Ishikawa (cell line): Measurements from ENCODE around the gene TDP1.

Experiments
- CEBPB ChIP-seq: IDR thresholded peaks from 2 replicates; pipeline ENCODE4 v1.6.1; 2012
- CREB1 ChIP-seq: IDR thresholded peaks from 2 replicates; pipeline ENCODE4 v1.6.1; 2012; ENCODE audit warnings: low read depth
- EGR1 ChIP-seq: IDR thresholded peaks from 2 replicates; pipeline ENCODE4 v1.6.1; 2012
- EP300 ChIP-seq: IDR thresholded peaks from 2 replicates; pipeline ENCODE4 v1.6.1; 2012; ENCODE audit warnings: borderline replicate concordance
- FOXM1 ChIP-seq: IDR thresholded peaks from 2 replicates; pipeline ENCODE4 v1.6.1; 2012; ENCODE audit warnings: low read depth, borderline replicate concordance
- NFIC ChIP-seq: IDR thresholded peaks from 2 replicates; pipeline ENCODE4 v1.6.1; 2012
- RAD21 ChIP-seq: IDR thresholded peaks from 2 replicates; pipeline ENCODE4 v1.6.1; 2012; ENCODE audit warnings: low read depth
- TAF1 ChIP-seq: IDR thresholded peaks from 2 replicates; pipeline ENCODE4 v1.6.1; 2012; ENCODE audit warnings: low read depth, mild to moderate bottlenecking
- TCF12 ChIP-seq: IDR thresholded peaks from 2 replicates; pipeline ENCODE4 v1.6.1; 2012; ENCODE audit warnings: low read depth
- TEAD4 ChIP-seq: IDR thresholded peaks from 2 replicates; pipeline ENCODE4 v1.6.1; 2012
- YY1 ChIP-seq: IDR thresholded peaks from 2 replicates; pipeline ENCODE4 v1.6.1; 2012; ENCODE audit warnings: low read depth
- ZBTB7A ChIP-seq: IDR thresholded peaks from 2 replicates; pipeline ENCODE4 v1.6.1; 2012; ENCODE audit warnings: low read depth
- TF ChIP-seq, protein P1 (sequence below): IDR thresholded peaks from 2 replicates; pipeline ENCODE4 v1.6.1; 2012
- TF ChIP-seq, protein P2 (sequence below): IDR thresholded peaks from 2 replicates; pipeline ENCODE4 v1.6.1; 2012
- TF ChIP-seq, protein P3 (sequence below): IDR thresholded peaks from 2 replicates; pipeline ENCODE4 v1.6.1; 2012; ENCODE audit warnings: low read depth, mild to moderate bottlenecking

TDP1 gene

DNA sequence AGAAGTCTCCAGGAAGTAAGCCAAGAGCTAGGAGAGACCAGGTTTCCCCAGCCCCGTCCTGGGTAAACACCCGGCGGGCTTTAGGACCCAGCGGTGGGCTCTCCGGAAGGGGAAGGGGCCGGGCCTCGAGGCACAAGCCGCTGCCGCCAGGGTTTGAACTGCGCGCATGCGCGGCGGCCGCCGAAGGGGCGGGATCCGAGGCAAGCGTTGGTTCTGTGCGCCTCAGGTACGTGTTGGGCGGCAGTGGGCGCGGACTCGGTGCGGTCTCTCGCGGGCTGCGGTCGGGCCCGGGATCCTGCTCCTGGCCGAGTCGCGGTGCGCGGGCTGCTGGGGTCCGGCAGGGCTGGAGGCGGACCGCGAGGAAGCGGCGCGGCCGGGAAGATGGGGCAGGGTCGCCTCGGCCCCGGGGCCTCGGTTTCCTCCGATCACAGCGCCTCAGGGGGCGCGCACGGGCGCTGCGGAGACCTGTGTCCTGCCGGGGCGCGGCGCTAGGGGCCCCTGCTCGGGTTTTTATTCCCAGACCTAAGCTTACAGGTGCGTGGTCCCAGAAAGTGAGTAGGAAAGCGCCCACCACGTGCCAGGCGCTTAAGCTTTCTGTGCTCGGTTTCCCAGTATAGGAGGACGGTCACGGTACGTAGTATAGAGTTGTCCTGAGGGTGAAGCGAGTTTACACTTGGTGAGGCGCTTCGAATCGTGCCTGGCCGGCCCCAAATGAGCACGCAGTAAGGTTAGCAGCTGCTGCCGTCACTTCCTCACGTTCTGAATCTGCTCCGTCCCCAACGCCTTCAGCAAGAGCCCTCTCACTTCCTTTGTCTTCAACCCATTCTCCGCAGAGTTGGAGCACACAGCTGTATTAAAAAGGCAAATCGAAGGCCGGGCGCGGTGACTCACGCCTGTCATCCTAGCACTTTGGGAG is at the start of gene TDP1:
Gene TDP1 (plus strand): TSS at position 183 of the 916 bp plus-strand sequence. CDS start 7,188 bp downstream, outside the sequence.
- no peak for TF ChIP-seq YY1
- no peak for TF ChIP-seq TEAD4
- TF ChIP-seq, protein P1, sequence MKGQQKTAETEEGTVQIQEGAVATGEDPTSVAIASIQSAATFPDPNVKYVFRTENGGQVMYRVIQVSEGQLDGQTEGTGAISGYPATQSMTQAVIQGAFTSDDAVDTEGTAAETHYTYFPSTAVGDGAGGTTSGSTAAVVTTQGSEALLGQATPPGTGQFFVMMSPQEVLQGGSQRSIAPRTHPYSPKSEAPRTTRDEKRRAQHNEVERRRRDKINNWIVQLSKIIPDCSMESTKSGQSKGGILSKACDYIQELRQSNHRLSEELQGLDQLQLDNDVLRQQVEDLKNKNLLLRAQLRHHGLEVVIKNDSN = no peak
- TF ChIP-seq TCF12 = no peak
- peak; percentile 73; the same call in 1 of the 2 replicates for TF ChIP-seq TAF1
- TF ChIP-seq ZBTB7A = no peak
- TF ChIP-seq, protein P2, sequence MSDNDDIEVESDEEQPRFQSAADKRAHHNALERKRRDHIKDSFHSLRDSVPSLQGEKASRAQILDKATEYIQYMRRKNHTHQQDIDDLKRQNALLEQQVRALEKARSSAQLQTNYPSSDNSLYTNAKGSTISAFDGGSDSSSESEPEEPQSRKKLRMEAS = peak; percentile 76
- TF ChIP-seq EP300 = no peak
- no peak; the same call in 1 of the 2 replicates for TF ChIP-seq CREB1
- TF ChIP-seq, protein P3, sequence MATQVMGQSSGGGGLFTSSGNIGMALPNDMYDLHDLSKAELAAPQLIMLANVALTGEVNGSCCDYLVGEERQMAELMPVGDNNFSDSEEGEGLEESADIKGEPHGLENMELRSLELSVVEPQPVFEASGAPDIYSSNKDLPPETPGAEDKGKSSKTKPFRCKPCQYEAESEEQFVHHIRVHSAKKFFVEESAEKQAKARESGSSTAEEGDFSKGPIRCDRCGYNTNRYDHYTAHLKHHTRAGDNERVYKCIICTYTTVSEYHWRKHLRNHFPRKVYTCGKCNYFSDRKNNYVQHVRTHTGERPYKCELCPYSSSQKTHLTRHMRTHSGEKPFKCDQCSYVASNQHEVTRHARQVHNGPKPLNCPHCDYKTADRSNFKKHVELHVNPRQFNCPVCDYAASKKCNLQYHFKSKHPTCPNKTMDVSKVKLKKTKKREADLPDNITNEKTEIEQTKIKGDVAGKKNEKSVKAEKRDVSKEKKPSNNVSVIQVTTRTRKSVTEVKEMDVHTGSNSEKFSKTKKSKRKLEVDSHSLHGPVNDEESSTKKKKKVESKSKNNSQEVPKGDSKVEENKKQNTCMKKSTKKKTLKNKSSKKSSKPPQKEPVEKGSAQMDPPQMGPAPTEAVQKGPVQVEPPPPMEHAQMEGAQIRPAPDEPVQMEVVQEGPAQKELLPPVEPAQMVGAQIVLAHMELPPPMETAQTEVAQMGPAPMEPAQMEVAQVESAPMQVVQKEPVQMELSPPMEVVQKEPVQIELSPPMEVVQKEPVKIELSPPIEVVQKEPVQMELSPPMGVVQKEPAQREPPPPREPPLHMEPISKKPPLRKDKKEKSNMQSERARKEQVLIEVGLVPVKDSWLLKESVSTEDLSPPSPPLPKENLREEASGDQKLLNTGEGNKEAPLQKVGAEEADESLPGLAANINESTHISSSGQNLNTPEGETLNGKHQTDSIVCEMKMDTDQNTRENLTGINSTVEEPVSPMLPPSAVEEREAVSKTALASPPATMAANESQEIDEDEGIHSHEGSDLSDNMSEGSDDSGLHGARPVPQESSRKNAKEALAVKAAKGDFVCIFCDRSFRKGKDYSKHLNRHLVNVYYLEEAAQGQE = no peak
- TF ChIP-seq RAD21 = no peak
- TF ChIP-seq EGR1 = no peak
- no peak; the same call in 1 of the 2 replicates for TF ChIP-seq FOXM1

DNA sequence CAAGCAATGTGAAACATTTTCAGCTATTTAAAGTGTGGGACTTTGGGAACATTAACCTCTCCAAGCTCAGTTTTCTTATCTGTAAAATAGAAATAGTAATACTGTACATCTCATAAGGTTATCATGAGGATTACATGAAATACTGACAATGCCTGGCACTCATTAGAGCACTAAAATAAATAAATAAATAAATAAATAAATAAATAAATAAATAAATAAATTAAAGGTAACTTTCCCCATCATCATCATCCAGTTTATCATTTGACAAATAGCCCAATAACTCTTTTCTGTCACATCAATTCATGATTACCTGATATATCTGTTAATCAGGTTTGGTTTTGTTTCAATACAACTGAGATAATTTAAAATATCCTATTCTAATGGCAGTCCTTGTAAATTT is 49.7 kb upstream of the TDP1 start:
- TF ChIP-seq TCF12 (no peak), EP300 (no peak), RAD21 (no peak), CEBPB (no peak), YY1 (no peak), ZBTB7A (no peak), CREB1 (no peak), EGR1 (no peak), FOXM1 (no peak)
- TF ChIP-seq, protein P1 = no peak

DNA sequence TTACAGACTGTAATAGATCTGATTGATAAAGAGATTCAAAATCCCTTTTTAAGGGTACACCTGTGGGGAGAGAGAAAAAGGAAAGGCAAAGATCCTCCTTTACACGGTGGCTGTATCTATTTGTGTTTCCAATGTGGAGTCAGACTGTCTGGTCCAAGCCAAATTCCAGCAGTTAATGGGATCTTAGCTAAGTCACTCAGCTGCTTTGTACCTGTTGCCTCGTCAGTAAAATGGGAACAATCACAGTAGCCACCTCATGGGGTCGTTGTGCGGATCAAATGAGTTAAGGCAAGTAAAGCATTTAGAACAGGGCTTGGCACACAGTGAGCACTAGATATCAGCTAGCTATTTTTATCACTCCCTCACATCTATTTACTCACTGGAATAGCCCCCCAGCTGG is 48.1 kb upstream of the TDP1 start:
- TF ChIP-seq, protein P1 = no peak
- TF ChIP-seq TEAD4 (no peak), RAD21 (no peak)

DNA sequence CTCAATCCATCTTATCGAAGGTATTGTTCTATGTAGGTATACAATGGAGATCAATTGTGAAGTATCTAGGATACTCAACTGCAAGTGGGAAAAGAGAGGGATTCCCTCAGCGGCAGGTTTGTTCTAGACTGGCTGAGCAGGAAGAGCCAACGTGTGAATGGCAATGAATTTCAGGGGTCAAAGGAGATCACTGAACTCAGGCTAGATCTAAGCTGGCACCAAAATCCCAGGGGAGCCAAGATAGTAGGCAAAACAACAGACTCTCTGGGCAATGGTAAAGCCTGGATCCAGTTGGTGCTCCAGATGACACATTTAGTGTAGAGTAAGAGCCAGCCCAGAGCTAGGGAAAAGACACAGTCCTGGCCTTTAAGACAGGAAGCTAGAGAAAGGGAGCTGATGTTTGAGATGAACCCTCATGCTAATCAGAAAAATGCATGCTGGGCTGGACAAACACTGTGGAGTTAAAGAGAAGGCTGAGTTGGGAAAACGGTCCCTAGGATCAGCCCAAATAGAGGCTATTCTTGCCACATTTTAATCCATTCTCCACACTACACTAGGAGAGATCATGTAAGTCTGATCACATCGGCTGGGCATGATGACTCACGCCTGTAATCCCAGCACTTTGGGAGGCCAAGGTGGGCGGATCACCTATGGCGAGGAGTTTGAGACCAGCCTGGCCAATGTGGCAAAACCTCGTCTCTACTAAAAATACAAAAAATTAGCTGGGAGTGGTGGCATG is 46.8 kb upstream of the TDP1 start:
- TF ChIP-seq TAF1 (no peak), EGR1 (no peak), CEBPB (no peak), CREB1 (no peak), TEAD4 (no peak)
- TF ChIP-seq, protein P1 = no peak

DNA sequence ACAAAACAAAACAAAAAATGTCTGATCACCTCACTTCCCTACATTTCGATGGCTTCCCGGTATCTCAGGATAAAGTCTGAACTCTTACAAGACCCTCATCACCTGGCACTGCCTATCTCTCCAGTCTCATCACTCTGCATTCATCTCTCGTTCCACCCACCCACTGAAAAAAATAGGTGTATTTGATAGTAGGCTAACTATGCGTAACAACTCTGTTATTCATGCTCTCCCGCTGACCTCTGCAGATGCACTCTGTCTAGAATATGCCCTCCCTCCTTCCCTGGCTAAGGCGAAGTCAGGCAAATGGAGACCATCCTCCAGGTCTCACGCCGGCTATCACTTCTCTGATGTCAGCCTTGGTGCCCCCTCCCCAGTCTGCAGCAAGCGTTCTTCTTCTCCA is 46.1 kb upstream of the TDP1 start:
- TF ChIP-seq, protein P2 = no peak
- TF ChIP-seq, protein P3 = no peak
- TF ChIP-seq NFIC = no peak
- no peak for TF ChIP-seq CEBPB
- no peak for TF ChIP-seq TCF12
- TF ChIP-seq RAD21 = no peak
- TF ChIP-seq TAF1 = no peak
